ENCODE data around the gene PCDHA11. TPM values are rescaled to one million over a fixed set of nuclear protein-coding genes. Genes with fewer than 3 reads are reported as not detected.

PCDHA11 gene
- total and polyA plus RNA-seq, 2 experiments from 2014 or later, result 11.6 to 26.5 TPM

- TF ChIP-seq CTCF (conservative IDR thresholded peaks at IDR 0.05; ENCODE audit: low read depth in 2 of 2) (no peak), ETS1 (IDR thresholded peaks at IDR 0.05) (no peak), EZH2 (IDR thresholded peaks at IDR 0.05; ENCODE audit: low read depth, unreplicated experiment) (no peak)
Measured at GRCh38 chr5:140883927-140884697, 15.4 kb downstream of the PCDHA11 start (continued).

GRCh38 chr5:140916325-140916724 lies 47.6 kb downstream of the PCDHA11 start:
- no peak overlapping the region for H3K4me2 ChIP-seq
- no peak overlapping the region for H3K4me3 ChIP-seq
- no peak overlapping the region for H3K27ac ChIP-seq (ENCODE audit: low read depth)
- Mint-ChIP-seq H3K9me3 (peaks cover 2% of the 10 kb centered on the region; the same call in 2 of the 3 replicates), H3K27me3 (ENCODE audit: insufficient read depth, low read depth, poor library complexity) (no peaks in the 10 kb centered on the region), H3K4me3 (no peak overlapping the region), H3K4me1 (no peaks in the 10 kb centered on the region), H3K36me3 (ENCODE audit: low read depth) (peaks cover 2% of the 10 kb centered on the region; the same call in 1 of the 3 replicates), H3K27ac (no peak overlapping the region)
- no peak overlapping the region for H2AFZ ChIP-seq
- ATAC-seq (no peak), DNase-seq (ENCODE audit: low spot score) (no peak)
- no peaks in the 10 kb centered on the region for H3F3A ChIP-seq (replicated peaks; ENCODE audit: low read depth)
- H3K79me2 ChIP-seq (replicated peaks; ENCODE audit: insufficient read depth), result peaks cover 14% of the 10 kb centered on the region; the same call in 1 of the 2 replicates
- H3K27me3 ChIP-seq (ENCODE audit: insufficient read depth), result no peaks in the 10 kb centered on the region
- H3K36me3 ChIP-seq (ENCODE audit: insufficient read depth), result no peaks in the 10 kb centered on the region
- no peaks in the 10 kb centered on the region for H3K4me1 ChIP-seq (ENCODE audit: insufficient read depth)
- H4K20me1 ChIP-seq (replicated peaks; ENCODE audit: insufficient read depth), result 0 out of 2 replicates have a peak, but pooled peaks cover 17% of the 10 kb centered on the region
- no peaks in the 10 kb centered on the region for H3K9me2 ChIP-seq (ENCODE audit: insufficient read depth)
- TF ChIP-seq EZH2 (IDR thresholded peaks at IDR 0.05; ENCODE audit: low read depth, unreplicated experiment) (no peak), REST (IDR thresholded peaks at IDR 0.05; ENCODE audit: unreplicated experiment) (no peak), NANOG (IDR thresholded peaks at IDR 0.05; ENCODE audit: borderline replicate concordance) (no peak), JUNB (IDR thresholded peaks at IDR 0.05; ENCODE audit: unreplicated experiment) (no peak), POLR2AphosphoS5 (IDR thresholded peaks at IDR 0.05; ENCODE audit: low read depth) (no peak), STAT1 (IDR thresholded peaks at IDR 0.05; ENCODE audit: unreplicated experiment) (no peak), ZNF331 (CRISPR knock-in tag; IDR thresholded peaks at IDR 0.05; ENCODE audit: low read depth) (no peak), ZNF114 (CRISPR knock-in tag; IDR thresholded peaks at IDR 0.05) (no peak), EZH2phosphoT487 (IDR thresholded peaks at IDR 0.05; ENCODE audit: unreplicated experiment) (no peak), CTCF (conservative IDR thresholded peaks at IDR 0.05; ENCODE audit: low read depth in 2 of 2) (no peak), ETS1 (IDR thresholded peaks at IDR 0.05) (no peak)

Data from GM23338 (cell line).